GM19438 (cell line): ENCODE results near the gene PIGS.

Experiments used
- ATAC-seq: cut with Tn5 transposase; IDR thresholded peaks from one replicate; pipeline ENCODE4 v1.9.1; 2021; ENCODE audit warnings: low read depth; ENCODE audit not compliant: unreplicated experiment

Gene PIGS

DNA sequence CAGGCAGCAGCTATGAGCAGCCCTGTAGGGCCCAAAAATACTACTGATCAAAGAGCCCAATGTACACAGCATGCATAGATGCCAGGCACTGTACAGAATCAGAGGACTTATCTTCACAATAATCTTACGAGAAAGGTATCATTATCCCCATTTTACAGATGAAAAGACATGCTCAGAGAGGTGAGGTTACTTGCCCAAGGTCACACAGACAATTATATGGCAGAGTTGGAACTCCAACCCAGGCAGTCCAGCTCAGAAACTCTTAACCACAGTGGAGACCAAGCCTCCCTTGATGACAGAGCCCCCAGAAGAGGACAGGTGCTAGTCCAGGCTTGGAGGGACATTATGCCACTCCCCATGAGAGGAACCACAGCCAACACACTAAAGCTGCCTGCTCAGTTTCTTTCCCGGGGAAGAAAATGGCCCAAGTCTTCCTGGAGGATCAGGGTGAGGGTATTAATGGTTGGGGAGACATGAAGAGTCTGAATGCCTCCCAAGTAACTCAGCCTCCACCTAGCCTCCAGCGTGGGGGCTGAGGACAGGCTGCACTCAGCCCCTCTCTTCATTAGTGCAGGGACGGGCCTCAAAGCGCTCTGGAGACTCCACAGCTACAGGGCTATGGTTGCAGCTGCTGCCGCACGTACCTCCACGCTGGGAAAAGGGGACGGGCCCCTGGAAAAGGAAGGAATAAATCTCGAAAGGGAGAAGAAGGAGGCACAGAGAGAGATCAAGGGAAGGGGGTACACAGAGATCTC is 19.7 kb downstream of the PIGS start:
- ATAC-seq, result peak; percentile 5

GRCh38 chr17:28550858-28551257 is 20.5 kb downstream of the PIGS start:
- no peak for ATAC-seq

GRCh38 chr17:28549236-28550132 is 21.8 kb downstream of the PIGS start:
- ATAC-seq, result no peak

- ATAC-seq, result no peak
Measured at GRCh38 chr17:28548417-28549130, 22.8 kb downstream of the PIGS start.

GRCh38 chr17:28547623-28548416 is 23.5 kb downstream of the PIGS start:
- no peak for ATAC-seq

DNA sequence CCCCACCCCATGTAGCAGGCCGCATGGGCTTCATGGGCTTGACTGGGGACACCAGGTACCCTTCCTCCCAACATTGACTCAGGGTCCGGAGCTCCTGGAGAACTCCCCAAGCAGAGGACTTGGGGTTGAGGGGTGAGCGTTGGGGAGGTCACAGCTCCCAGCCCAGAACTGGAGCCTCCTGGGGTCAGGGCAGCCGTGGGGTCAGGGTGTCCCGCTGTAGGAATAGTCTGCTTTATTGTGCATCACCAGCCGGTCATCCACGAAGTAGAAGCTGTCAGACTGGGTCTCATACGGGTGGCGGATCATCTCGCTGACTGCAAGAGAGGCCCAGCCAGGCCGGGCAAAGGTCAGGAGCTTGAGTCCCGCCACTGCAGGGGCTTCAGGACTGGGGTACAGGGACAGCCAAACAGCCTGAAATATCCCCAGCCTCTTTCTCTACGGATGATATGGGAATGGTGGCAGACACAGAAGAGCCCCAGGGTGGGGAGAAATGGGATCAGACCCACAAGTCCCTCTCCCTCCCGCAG is 24.2 kb downstream of the PIGS start:
- no peak for ATAC-seq

GRCh38 chr17:28545787-28546415 is 25.4 kb downstream of the PIGS start:
- ATAC-seq, result no peak

DNA sequence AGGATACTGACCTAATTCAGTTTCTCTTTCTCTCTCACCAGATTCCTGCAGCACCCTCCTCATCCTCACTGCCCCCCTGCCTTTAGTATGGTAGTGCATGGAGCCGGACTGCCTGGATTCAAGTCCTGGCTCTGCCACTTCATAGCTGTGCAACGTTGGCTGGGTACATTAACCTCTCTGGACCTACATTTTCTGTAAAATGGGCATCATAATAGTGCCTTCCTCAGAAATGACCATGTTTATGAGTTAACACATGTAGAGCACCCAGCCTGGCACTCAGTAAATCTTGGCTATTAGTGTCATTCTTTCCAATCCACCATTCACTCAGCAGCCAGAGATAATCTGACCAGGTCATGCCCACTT is 26.2 kb downstream of the PIGS start:
- ATAC-seq, result no peak

- ATAC-seq, result no peak
Measured at GRCh38 chr17:28544402-28545140, 26.8 kb downstream of the PIGS start.

DNA sequence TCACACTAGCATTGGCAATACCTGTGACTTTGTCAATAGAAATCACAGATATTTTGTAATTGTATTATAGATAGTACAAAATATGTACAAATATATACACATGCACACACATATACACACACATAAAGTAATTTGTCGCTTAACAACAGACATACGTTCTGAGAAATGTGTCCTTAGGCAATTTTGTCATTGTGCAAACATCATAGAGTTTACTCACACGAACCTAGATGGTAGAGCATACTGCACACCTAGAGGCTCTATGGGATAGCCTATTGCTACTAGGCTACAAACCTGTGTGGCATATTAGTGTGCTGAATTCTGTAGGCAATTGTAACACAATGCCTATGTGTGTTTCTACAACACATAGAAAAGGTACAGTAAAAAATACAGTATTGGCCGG is 29.9 kb downstream of the PIGS start:
- no peak for ATAC-seq

GRCh38 chr17:28540231-28540630 is 31.1 kb downstream of the PIGS start:
- ATAC-seq, result no peak

- no peak for ATAC-seq
Measured at GRCh38 chr17:28538296-28538895, 32.9 kb downstream of the PIGS start.

DNA sequence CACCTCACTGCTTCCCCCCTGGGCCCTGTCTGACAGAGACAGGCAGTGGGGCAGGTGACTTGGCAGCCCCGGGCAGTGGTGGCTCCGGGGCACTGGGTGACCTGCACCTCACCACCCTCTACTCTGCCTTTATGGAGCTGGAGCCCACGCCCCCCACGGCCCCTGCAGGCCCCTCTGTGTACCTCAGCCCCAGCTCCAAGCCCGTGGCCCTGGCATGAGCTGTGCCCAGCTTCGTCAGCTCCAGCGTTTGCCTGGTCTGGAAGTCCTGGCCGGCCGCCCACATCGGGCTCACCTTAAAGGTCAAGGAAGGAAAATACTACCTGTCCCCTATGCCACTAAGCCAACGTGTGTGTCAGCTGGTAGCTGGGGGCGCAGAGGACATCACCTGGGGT is 34.1 kb downstream of the PIGS start:
- no peak for ATAC-seq

- no peak for ATAC-seq
Measured at GRCh38 chr17:28536532-28537218, 34.6 kb downstream of the PIGS start.

- no peak for ATAC-seq
Measured at GRCh38 chr17:28534740-28535375, 36.5 kb downstream of the PIGS start.

DNA sequence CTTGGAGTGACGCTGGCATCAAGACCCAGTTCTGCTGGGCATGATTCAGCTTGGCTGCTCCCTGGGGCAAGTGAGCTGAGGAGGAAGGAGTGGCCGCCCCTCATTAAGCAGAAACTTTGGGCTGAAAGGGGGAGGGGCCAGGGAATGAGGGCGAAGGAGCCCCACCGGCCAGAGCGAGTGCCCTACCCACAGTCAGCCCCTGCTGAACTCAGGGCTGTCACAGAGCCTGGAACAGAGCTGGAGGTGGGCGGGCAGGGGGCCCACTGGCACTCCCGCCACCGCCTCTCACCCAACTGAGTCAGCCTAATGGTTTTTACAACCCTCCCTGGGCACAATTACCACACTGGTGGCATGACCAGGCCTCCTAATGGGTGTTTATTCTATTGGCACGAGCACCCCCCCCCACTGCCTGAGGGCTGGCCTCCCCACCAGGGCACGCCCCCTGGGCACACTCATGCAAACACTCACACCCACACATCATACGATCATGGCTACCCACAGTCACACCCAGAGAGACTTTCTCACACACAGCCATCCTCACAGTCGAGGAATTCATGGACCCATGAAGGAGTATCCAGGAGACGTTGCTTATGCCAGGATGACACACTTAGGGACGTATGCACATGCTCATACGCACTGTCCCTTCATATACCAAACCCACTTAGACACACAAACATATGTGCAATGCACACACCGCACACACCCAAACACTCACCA is 38.1 kb downstream of the PIGS start:
- ATAC-seq, result no peak
